Kidney capillary endothelial cell (primary cell): ENCODE results near the gene CIT.

Experiments used
- DNase-seq: peaks from one replicate; pipeline ENCODE4 v3.0.0-alpha.2; 2018; ENCODE audit warnings: low spot score

The CIT gene

GRCh38 chr12:119804011-119804641 lies 73.0 kb downstream of the CIT start:
- DNase-seq: peak; percentile 48

- no peak for DNase-seq
Measured at GRCh38 chr12:119803381-119803791, 73.7 kb downstream of the CIT start.

GRCh38 chr12:119802472-119802871 lies 74.6 kb downstream of the CIT start:
- DNase-seq: no peak

GRCh38 chr12:119797090-119797489 lies 80.0 kb downstream of the CIT start:
- DNase-seq: no peak

GRCh38 chr12:119796292-119796691 lies 80.8 kb downstream of the CIT start:
- no peak for DNase-seq

GRCh38 chr12:119791453-119791852 lies 85.7 kb downstream of the CIT start:
- no peak for DNase-seq

GRCh38 chr12:119788786-119789185 lies 88.3 kb downstream of the CIT start:
- no peak for DNase-seq

GRCh38 chr12:119786539-119786938 lies 90.6 kb downstream of the CIT start:
- no peak for DNase-seq

GRCh38 chr12:119784673-119785072 lies 92.4 kb downstream of the CIT start:
- DNase-seq: no peak

- DNase-seq: no peak
Measured at GRCh38 chr12:119783787-119784186, 93.3 kb downstream of the CIT start.

- DNase-seq: no peak
Measured at GRCh38 chr12:119781804-119782203, 95.3 kb downstream of the CIT start.

- DNase-seq: peak; percentile 48
Measured at GRCh38 chr12:119780786-119781434, 96.2 kb downstream of the CIT start.

- DNase-seq: no peak
Measured at GRCh38 chr12:119775246-119775895, 101.7 kb downstream of the CIT start.

- no peak for DNase-seq
Measured at GRCh38 chr12:119772431-119772830, 104.7 kb downstream of the CIT start.

- no peak for DNase-seq
Measured at GRCh38 chr12:119770146-119770545, 107.0 kb downstream of the CIT start.

GRCh38 chr12:119762619-119763018 lies 114.5 kb downstream of the CIT start:
- no peak for DNase-seq

GRCh38 chr12:119758722-119759121 lies 118.4 kb downstream of the CIT start:
- DNase-seq: no peak

- no peak for DNase-seq
Measured at GRCh38 chr12:119758234-119758633, 118.9 kb downstream of the CIT start.

GRCh38 chr12:119751961-119752360 lies 125.2 kb downstream of the CIT start:
- no peak for DNase-seq

GRCh38 chr12:119749666-119750065 lies 127.5 kb downstream of the CIT start:
- no peak for DNase-seq

GRCh38 chr12:119748497-119748896 lies 128.6 kb downstream of the CIT start:
- DNase-seq: no peak

- DNase-seq: no peak
Measured at GRCh38 chr12:119746169-119746568, 131.0 kb downstream of the CIT start.

- DNase-seq: no peak
Measured at GRCh38 chr12:119744900-119745606, 132.1 kb downstream of the CIT start.
